Dermis blood vessel endothelial cell (primary cell): Measurements from ENCODE around the gene BICDL2. TPM values are rescaled to one million over a fixed set of nuclear protein-coding genes. Genes with fewer than 3 reads are reported as not detected.
"Not testable (repeated sequence)": the region's sequence is repeated elsewhere in the genome, so short reads cannot be mapped to it uniquely, and the experiment has no call there.

Source experiments
- DNase-seq: peaks from one replicate; pipeline ENCODE4 v3.0.0; 2010
- total RNA-seq: library from RNA; depleted of rRNA; stranded (reverse); fragments of >200 nt; gene quantifications from 2 replicates; pipeline ENCODE4 v1.2.3, GENCODE V29; 2014

Gene BICDL2
- total RNA-seq, 1 donor from 2014 or later, result not detected

DNA sequence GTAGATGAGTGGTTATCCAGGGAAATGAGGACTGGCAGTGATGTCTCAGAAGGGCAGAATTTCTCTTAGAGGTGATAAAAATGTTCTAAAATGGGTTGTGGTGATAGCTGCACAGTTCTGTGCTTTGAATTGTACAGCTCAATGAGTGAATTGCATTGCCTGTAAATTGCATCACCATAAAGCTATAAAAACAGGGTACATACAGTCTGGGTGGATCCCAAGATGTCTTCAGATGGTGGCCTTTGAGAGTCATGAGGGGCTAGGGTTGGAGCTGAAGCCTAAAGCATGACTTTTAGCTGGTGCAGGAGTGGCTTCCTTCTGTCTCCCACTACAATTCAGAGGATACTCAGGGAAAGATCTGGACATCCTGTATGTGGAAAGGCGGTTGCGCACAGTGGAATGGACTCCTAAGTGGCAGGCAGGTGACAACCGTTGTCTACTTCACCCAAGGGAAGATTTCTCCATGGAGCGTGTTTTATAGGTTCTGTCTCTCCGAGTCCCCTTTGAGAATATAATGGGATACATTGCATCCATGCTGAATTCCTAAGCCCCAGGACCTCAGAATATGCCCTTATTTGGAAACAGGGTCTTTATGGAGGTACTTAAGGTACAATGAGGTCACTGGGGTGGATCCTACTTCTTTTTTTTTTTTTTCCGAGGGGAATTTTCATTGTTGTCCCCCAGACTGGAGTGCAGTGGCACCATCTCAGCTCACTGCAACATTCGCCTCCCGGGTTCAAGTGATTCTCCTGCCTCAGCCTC lies 27.1 kb upstream of the BICDL2 start:
- no peak for DNase-seq

DNA sequence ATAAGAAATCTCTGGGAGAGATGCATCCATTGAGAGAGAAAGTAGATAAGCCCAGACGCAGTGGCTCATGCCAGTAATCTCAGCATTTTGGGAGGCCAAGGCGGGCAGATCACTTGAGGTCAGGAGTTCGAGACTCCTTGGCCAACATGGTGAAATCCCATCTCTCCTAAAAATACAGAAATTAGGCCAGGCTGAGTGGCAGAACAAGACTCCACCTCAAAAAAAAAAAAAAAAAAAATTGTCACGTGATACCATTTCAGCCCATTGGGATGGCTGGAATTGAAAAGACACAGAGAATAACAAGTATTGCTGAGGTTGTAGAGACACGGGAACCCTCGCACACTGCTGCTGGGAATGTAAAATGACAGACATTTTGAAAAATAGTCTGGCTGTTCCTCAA lies 25.8 kb upstream of the BICDL2 start:
- DNase-seq, result no peak

DNA sequence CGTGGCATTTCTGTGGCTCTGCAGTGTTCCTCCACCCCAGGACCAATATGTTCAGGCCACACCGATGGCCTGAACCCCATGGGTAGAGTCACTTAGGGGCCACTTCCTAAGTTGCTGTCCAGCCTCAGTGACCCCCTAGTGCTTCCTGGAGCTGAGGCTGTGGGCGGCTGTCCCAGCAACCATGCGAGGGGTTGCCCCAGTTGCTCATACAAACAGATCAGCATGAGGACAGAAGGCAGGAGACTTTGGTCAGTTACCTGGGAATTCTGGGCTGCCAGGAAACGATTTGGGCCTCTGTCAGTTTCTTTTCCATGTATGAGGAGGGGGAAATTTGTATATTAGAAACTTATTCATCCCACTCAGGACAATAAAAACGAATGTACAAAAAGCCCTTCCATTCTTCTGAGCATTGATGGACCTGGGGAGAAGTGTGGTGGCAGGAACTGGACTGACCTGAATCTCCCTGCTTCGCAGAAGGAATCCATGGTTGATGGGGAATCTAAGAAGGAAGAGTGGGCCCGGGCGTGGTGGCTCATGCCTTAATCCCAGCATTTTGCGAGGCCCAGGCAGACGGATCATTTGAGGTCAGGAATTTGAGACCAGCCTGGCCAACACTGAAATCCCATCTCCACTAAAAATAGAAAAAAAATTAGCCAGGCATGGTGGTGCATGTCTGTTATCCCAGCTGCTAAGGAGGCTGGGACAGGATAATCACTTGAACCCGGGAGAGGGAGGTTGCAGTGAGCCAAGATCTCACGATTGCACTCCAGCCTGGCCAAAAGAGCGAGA lies 23.8 kb upstream of the BICDL2 start:
- DNase-seq, result no peak

DNA sequence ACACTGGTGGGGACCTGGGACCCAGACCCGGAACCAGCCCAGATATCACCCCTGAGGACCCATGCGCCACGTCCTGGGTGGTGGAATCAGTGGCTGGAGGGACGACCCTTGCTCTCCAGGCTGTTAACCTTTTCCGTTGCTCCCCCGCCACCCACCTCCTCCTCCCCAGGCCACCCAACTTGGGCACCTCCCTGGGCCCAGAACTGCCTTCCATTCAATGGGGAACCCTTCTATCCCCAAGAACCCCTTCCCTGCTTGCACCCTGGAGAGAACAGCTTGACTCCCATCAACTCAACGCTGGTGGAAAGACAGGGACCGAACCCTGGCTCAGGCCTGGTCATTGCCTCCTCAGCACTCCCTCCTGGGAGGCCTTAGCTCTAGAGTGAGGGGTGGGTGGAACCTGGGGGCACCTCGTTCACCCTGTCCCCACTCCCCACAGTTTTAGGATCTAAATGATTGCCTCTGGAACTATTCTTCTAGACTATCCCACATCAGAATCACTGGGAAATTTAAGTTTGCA lies 23.0 kb upstream of the BICDL2 start:
- no peak for DNase-seq

DNA sequence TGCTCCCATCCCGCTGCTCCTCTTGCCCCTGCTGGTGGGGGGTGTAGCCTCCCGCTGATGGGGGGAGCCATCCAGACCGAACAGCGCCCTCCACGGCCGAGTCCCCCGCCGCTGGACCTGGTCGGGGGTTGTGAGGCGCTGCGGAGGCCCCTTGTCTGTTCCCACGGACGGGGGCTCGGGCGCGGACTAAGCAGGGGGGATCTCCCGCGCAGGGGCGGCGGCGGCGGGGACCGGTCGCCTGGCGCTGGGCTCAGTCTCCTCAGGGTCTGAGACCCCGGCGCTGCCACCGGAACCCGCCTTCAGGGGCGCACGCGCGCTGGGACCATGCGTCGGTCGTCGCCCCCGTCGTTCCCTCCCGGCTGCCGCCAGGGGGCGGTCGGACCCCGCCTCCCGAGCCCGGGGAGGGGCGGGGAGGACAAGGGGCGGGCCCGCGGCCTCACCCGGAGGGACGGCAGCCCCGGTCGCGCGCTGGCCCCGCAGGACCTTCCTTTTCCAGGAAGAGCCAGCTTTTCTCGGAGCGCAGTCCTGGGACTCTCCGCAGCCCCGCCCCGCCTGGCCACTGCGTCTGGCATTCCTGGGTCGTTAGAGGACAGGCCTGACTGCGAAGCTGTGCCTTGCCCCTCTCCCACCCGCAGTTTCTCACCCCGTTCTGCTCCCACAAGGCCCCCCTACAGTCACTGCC lies 22.4 kb upstream of the BICDL2 start:
- DNase-seq, result peak; percentile 88

DNA sequence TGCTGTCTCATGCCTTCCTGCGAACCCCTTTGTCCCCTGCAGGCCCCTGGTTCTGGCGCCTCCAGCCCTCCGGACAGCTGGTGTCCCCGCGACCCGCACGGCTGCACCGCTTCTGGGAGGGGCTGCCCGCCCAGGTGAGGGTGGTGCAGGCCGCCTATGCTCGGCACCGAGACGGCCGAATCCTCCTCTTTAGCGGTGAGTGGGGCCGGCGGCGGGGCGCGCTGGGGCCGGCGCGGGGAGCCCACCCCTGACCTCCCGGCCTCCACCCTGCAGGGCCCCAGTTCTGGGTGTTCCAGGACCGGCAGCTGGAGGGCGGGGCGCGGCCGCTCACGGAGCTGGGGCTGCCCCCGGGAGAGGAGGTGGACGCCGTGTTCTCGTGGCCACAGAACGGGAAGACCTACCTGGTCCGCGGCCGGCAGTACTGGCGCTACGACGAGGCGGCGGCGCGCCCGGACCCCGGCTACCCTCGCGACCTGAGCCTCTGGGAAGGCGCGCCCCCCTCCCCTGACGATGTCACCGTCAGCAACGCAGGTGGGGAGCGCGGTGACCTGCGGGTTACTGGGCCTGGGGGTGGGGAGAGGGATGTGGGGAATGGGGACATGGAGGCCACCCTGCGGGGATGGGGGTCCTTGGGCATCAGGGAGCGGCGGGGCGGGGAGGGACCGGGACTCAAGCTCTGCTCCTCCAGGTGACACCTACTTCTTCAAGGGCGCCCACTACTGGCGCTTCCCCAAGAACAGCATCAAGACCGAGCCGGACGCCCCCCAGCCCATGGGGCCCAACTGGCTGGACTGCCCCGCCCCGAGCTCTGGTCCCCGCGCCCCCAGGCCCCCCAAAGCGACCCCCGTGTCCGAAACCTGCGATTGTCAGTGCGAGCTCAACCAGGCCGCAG lies 21.6 kb upstream of the BICDL2 start:
- DNase-seq, result peak; percentile 54

DNA sequence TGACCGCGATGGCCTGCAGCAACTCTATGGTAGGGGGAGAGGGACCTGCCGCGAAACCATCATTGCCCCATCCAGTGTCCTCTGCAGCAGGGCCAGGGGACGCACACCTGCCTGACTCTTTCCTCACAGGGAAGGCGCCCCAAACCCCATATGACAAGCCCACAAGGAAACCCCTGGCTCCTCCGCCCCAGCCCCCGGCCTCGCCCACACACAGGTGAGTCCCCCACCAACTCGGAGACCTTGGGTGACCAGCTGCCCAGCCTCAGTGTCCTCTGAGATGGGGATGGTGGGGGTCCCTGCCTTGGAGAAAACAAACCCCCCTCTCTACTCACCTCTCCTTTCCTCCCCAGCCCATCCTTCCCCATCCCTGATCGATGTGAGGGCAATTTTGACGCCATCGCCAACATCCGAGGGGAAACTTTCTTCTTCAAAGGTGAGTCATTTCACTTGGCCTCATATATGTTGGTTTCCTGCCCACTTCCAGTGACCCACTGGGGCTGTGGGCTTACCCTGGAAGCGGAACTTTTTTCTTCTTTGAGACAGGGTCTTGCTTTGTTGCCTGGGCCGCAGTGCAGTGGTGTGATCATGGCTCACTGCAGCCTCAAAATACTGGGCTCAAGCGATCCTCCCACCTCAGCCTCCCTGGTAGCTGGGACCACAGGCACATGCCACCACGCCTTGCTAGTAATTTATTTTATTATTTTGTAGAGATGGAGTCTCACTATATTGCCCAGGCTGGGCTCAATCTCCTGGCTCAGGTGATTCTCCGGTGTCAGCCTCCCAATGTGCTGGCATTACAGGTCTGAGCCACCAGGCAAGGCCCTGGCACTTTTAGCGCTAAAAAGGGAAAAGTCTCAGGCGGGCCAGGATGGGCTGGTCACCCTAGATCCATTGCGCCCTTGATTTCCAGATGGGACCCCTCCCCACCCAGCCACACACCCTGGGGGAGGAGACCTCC lies 20.7 kb upstream of the BICDL2 start:
- no peak for DNase-seq

DNA sequence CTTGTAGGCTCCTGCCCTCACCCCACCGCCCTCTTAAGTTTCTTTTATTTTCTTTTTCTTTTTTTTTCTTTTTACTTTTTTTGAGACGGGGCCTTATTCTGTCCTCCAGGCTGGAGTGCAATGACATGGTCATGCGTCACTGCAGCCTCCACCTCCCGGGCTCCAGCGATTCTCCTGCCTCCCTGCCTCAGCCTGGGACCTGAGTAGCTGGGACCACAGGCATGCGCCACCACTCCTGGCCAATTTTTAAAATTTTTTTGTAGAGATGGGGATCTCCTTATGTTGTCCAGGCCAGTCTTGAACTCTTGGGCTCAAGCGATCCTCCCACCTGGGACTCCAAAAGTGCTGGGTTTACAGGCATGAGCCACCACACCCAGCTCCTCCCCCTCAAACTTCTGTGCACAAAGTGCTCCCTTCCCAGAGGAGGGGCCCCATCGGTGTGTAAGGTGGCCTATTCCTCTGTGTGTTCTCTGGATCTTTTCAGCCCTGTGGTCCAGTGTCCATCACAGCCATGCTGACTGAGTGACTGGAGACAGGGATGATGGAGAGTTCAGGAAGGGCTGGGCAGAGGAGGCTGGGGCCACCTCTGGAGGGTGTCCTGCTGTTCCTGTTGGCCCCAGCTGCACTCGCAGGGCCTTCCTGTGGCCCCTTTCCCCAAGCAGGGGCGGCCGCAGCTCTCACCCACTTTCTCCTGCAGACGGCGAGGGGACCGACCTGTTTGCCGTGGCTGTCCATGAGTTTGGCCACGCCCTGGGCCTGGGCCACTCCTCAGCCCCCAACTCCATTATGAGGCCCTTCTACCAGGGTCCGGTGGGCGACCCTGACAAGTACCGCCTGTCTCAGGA lies 19.8 kb upstream of the BICDL2 start:
- DNase-seq, result no peak

DNA sequence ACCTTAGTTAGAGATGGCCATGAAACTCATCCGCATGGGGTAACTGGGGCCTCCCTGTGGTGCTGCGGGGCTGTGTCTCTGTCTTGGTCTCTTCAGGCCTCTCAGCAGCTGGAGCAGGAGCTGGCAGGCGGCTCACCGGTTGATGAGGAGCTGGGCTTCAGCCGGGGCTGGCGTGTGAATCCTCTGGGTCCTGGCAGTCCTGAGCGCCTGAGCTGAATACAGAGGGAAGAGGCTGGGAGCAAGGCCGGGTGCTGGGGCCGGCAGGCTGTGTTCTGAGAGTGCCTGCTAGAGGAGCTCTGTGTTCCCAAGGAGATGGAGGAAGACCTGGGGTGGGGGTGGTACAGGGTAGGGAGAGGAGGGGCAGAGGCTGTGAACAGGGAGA lies 19.0 kb upstream of the BICDL2 start:
- not testable (repeated sequence) for DNase-seq

- DNase-seq, result no peak
Measured at GRCh38 chr16:3054965-3055733, 18.4 kb upstream of the BICDL2 start.

DNA sequence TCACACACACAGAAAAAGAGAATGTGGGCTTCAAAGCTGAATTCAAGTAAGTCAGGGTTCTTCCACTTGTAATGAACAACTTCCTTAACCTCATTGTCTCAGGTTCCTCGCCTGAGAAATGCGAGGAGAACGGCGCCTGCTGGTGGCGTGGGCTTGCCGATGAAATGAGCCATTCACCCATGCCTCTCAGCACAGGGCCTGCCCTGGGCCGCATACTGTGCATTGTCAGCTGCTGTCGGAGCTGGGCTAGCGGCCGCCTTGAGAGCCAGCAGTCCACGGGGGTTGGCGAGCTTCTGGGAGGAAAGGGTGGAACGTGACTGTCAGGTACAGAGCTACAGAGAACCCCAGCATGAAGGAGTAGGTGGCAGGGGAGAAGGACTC lies 16.6 kb upstream of the BICDL2 start:
- DNase-seq, result not testable (repeated sequence)

DNA sequence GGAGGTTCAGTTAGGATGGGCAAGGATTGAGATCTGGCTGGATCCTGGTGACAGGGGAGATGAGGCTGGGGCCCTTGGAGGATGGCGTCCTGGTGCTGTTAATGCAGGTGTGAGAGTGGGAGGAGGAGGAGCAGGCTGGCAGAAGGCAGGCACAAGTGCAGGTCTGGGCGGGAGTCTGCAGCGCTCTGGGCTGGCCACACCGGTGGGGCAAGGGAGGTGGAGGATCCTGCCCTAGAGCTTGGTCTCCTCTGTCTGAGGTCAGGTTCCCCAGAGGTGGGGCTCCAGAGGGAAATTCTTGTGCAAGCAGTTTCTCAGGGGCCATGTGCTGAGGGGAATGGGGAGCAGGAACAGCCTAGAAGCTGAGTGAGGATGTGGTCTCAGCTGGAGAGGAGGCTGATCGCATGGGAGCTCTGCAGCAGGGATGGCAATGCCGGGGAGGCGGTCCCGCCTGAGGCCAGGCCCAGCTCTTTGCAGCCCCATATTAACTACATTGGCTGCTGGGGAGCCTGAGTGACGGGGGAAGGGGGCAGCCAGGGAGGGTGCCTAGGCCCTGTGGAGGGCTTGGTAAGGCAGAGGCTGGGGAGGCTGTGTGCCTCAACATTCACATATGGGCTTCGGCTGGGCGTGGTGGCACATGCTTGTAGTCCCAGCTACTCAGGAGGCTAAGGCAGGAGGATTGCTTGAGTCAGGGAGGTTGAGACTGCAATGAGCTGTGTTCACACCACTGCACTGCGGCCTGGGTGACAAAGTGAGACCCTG lies 16.0 kb upstream of the BICDL2 start:
- DNase-seq, result not testable (repeated sequence)

DNA sequence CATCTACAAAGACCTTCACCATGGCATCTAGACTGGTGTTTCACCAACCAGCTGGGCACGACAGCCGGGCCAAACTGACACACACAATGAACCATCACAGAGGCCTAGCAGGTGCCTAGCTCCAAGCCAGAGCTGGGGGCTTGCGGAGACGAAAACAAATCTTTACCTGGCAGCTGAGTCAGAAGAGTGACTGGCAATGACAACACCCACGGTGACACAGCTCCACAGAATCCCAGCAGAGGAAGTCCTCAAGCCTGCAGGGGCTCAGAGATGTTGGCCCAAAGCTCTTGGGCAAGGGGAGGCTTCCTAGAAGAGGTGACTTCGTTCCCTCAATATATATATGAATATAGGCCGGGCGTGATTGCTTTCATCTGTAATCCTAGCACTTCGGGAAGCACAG lies 14.8 kb upstream of the BICDL2 start:
- DNase-seq, result no peak

DNA sequence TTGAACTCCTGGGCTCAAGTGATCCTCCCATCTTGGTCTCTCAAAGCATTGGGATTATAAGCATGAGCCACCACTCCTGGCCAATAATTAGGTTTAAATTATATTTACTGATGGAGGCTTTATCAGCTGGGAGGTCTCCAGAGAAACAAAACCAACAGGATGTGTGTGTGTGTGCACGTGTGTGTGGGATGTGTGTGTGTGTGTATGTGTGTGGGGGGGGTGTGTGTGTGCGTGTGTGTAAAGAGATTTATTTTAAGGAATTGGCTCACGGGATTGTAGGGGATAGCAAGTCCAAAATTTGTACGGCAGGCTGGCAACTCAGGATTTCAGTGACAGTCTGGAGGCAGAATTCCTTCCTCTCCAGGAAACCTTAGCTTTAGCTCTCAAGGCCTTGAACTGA lies 14.3 kb upstream of the BICDL2 start:
- DNase-seq, result no peak

GRCh38 chr16:3050487-3050886 lies 13.7 kb upstream of the BICDL2 start:
- DNase-seq, result no peak

DNA sequence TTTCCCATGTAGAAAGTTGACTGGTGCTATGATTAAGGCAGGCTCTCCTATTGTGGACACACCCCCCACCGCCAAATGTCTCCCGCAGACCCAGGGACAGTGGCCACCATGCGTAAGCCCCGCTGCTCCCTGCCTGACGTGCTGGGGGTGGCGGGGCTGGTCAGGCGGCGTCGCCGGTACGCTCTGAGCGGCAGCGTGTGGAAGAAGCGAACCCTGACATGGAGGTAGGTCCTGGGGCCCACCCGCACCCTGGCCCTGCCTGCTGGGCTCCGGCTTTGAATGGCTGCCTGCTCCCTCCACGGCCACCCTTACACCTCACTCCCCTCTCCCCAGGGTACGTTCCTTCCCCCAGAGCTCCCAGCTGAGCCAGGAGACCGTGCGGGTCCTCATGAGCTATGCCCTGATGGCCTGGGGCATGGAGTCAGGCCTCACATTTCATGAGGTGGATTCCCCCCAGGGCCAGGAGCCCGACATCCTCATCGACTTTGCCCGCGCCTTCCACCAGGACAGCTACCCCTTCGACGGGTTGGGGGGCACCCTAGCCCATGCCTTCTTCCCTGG lies 13.3 kb upstream of the BICDL2 start:
- DNase-seq, result no peak

DNA sequence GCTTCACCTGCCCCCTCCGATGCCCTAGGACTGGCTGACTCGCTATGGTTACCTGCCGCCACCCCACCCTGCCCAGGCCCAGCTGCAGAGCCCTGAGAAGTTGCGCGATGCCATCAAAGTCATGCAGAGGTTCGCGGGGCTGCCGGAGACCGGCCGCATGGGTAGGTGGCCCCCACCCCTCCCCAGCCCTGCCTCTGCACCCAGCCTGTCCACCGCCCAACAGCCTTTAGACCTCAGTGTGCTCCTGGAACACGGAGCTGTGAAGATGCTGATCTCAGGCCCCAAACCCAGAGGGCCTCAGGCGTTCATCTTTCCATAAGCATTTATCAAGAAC lies 10.6 kb upstream of the BICDL2 start:
- DNase-seq, result no peak

- DNase-seq, result no peak
Measured at GRCh38 chr16:3046641-3047386, 10.1 kb upstream of the BICDL2 start.
